A673 (cell line): ENCODE results near the gene APC.

Source experiments
- CTCF ChIP-seq: fragments of 300-800, 200-600 bp; sonication (generic); conservative IDR thresholded peaks from 2 replicates; pipeline ENCODE4 v1.5.1; 2017; ENCODE audit warnings: low read depth, mild to moderate bottlenecking, antibody characterized with exemption, low read length, moderate library complexity, mixed read lengths
- EZH2 ChIP-seq: fragments of 200-600 bp; sonication (generic); IDR thresholded peaks from 2 replicates; pipeline ENCODE4 v1.6.1; 2017; ENCODE audit warnings: borderline replicate concordance, low read depth, mild to moderate bottlenecking, mixed read lengths, antibody characterized with exemption, low read length; ENCODE audit not compliant: poor library complexity, severe bottlenecking

GRCh38 chr5:112833971-112834370, 96.3 kb downstream of the APC start:
- TF ChIP-seq CTCF = no peak
- no peak for TF ChIP-seq EZH2
